Measurements from ENCODE around the gene ESM1.

ESM1 gene

GRCh38 chr5:54975701-54976100 is 9.7 kb downstream of the ESM1 start:
- DNase-seq: no peak

DNA sequence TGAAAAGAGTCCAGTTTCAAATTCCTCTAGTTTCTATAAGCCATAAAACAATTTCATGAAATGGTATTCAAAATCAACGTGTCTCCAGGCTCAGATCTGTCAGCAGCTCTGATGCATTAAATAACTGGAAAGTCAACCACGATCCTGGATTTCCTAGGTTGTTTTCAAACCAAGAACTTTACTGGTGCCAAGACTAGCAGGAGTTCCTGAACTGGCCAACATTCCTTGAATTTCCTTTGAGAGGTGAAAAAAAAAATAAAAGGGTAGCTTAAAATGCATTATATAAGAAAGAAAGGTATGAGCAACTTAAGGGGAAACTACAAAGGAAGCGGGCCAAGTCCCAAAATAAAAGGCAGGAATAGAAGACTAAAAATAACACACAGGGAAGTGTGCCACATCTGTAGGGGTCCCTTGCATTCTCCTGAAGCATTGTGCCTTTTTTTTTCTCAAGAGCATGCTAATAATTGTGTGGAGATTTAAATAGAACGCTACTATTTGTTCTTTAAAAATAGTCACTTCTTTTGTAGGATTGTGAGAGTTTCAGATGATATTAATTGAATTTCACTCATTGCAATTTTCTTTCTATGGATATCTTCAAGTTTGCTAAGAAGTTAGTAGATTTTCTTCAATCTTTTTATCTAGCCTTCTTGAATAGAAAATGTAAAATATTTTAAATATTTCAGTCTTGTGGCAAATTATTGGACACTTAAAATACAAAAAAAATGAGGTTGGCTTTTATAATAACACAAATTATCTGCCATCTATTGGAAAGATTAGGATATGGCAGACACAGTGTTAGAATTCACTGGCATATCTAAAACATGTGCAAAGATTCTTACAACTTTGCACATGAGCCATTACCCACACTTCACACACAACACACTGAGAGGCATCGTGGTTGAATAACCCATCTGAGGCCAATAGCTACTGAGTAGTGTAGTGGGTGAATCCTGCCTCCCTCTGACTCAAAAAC is 15.3 kb downstream of the ESM1 start:
- DNase-seq: no peak

- DNase-seq: no peak
Observed at GRCh38 chr5:54969242-54969641, 16.2 kb downstream of the ESM1 start.

- DNase-seq: no peak
Observed at GRCh38 chr5:54965806-54966205, 19.6 kb downstream of the ESM1 start.

DNA sequence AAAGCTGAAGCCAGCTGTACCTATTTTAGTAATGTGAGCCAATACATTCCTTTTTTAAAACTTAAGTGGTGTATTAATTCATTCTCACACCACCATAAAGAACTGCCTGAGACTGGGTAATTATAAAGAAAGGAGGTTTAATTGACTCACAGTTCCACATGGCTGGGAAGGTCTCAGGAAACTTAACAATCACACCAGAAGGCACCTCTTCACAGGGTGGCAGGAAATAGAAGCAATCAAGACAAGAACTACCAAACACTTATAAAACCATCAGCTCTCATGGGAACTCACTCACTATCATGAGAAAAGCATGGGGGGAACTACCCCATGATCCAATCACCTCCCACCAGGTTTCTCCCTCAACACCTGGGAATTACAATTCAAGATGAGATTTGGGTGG is 21.0 kb downstream of the ESM1 start:
- DNase-seq: no peak

DNA sequence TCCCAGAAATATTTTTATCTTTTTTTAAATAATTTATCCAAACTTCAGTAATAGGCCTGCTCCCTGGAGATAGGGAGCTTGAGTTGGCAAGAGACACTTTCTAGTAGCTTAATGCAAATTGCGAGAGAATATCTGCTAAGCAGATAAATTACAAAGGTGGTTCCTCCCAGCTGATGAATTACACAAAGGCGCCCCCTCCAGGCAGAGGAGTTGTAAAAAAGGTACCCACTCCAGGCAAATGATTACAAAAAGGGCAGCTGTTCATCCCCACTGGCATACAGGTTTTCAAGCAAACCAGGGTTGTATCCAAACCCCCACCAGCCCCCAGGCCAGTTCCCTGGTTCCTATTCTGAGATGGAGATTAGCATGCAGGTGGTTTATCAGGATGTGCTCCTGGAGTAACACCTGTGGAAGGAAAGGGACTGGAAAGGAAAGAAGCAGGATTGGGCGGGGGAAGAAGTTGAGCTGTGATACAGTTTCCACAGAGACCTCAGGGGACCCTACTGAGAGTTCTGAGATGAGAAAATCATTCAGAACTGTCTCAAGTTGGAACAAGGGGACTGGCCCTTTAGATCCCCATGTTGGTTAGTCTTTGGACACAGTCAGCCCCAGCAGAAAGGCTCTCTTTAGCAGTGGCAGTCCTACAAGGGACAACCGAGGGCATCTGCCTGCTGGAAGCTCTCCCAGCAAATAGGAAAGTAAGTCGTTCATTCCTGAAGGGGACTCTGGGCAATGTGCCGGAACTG is 25.5 kb downstream of the ESM1 start:
- no peak for DNase-seq

DNA sequence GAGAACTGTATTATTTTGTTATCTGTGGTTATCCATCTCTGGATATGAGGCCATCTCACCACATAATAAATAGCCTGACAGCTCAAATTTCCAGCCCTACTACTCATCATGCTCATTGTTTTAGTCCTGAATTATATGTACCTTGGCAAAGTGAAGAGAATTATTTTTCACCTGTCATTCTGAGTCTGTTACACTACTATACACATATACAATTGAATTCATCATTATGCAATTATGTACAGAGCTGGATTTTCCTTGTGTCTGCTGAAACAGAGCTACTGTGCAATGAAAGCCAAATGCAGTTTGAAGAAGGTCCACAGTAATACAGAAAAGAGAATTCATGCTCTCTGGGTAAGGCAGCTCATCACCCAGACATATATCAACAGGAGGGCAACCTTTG is 28.5 kb downstream of the ESM1 start:
- no peak for DNase-seq

GRCh38 chr5:54947187-54947586 is 38.2 kb downstream of the ESM1 start:
- no peak for DNase-seq

DNA sequence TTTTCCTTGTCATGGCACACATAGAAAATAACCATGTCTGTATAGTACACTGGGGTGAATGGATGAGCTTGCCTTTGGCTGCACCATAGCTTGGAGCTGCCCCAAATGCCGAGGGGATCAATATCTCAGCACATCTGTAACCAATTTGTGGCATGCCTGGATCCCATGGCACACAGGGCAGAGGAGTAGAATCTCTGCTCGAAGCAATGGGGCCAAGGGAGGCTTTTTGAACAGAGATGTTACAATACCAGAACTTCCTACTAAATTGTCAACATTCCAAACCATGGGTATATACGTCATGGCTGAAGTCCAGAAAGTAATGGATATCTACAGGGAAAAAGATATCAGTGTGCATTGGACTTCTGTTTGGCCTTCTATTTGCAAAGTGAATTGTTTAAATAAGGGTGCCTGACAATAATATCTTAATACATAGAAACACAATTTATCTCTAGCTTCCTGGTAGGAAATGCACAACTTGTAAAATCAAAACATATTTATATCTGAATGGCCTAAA is 39.0 kb downstream of the ESM1 start:
- no peak for DNase-seq

DNA sequence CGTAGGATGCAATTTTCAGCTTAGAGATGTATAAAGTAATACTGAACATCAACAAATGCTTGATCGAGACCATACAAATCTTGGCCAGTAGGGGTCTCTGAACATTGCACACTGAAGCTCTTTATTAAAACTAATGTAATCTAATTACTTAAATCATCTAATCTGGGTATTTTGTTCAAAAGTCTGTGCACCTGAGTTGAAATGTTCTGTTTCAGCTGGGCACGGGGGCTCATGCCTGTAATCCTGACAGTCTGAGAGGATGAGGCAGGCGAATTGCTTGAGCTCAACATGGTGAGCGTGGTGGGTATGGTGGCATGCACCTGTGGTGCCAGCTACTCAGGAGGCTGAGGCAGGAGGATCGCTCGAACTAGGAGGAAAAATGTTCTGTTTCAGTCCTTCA is 41.0 kb downstream of the ESM1 start:
- DNase-seq: peak in 1 of 4 experiments; percentile 2

DNA sequence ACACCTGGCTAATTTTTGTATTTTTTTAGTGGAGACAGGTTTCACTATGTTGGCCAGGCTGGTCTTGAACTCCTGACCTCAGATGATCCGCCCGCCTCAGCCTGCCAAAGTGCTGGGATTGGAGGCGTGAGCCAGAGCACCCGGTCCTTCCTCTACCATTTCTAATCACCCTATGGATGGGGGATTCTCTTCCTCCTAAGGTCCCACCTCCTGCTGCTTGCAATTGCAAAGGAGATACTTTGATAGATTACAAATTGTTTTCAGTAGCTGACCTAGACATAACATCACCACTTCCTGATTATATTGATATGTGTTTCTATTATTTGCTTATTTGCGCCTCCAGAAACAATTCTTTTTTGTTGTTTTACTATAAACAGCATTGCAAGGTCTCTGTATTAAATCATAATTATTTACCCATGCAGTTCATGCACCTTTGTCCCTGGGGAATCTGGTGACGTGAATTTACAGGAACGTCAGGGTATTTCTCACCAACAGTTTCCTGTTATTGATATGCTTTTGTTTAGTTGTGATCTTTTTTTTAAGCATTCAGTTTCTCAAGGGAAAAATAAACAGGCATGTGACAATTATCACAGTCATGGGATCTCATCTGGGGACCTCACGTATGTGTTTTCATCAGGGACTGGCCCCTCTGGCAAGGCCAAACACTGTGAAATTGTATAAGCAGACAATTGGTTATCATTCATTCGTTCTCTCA is 43.2 kb downstream of the ESM1 start:
- no peak for DNase-seq

- no peak for DNase-seq
Observed at GRCh38 chr5:54936201-54936600, 49.2 kb downstream of the ESM1 start.

GRCh38 chr5:54932789-54933188 is 52.6 kb downstream of the ESM1 start:
- DNase-seq: no peak

GRCh38 chr5:54930736-54931135 is 54.7 kb downstream of the ESM1 start:
- DNase-seq: no peak

Data from activated CD4-positive, CD25-positive, alpha-beta regulatory T cell (primary cell).